ENCODE measurements around the gene LTO1. TPM values are rescaled to one million over a fixed set of nuclear protein-coding genes. Genes with fewer than 3 reads are reported as not detected.

Gene LTO1
- total RNA-seq, 1 experiment from 2014 or later: 25.3 TPM

- peaks cover 3% of the 10 kb centered on the region for H3K79me1 ChIP-seq (ENCODE audit: insufficient read depth, low read depth, low read length, poor library complexity, severe bottlenecking)
- peak overlapping the region; percentile 42 for H3K9ac ChIP-seq (ENCODE audit: extremely low read depth, insufficient read length, low read length)
- peak overlapping the region; percentile 79; the same call in 1 of the 2 replicates for H3K14ac ChIP-seq (ENCODE audit: insufficient read depth, low read length)
- TF ChIP-seq CTCF (conservative IDR thresholded peaks at IDR 0.05): no peak
- no peak overlapping the region for H3T11ph ChIP-seq (ENCODE audit: low read length)
- H4K20me1 ChIP-seq (ENCODE audit: control insufficient read depth, insufficient read depth, insufficient read length): no peaks in the 10 kb centered on the region
- peak overlapping the region; percentile 93 for H3K18ac ChIP-seq (ENCODE audit: insufficient read length, low read depth, low read length)
- no CpG with 5 or more reads among the region's 9 CpGs for WGBS (ENCODE audit: extremely low coverage, insufficient read length, low lambda C conversion rate)
- peaks cover 27 to 30% of the 10 kb centered on the region in 2 experiments for H3K4me1 Mint-ChIP-seq
- H4K91ac ChIP-seq (ENCODE audit: insufficient read length, low read depth, low read length): no peak overlapping the region
- no peak overlapping the region for H3K4ac ChIP-seq (ENCODE audit: low read depth, low read length)
- H2BK15ac ChIP-seq (ENCODE audit: low read depth, low read length): no peak overlapping the region
- H2BK120ac ChIP-seq (ENCODE audit: low read depth, low read length, poor library complexity, severe bottlenecking): no peak overlapping the region
- H3K27me3 Mint-ChIP-seq (ENCODE audit: low read depth): peaks cover 22% of the 10 kb centered on the region
- peak overlapping the region; percentile 84 for H3K4me2 ChIP-seq (ENCODE audit: insufficient read depth, insufficient read length, low read length)
- H3K9me3 Mint-ChIP-seq: no peaks in the 10 kb centered on the region
- H3K23ac ChIP-seq (ENCODE audit: insufficient read length, low read depth, low read length): no peak overlapping the region
- H3K4me1 ChIP-seq (ENCODE audit: insufficient read depth, low read length): no peaks in the 10 kb centered on the region
- peak overlapping the region in 2 of 3 experiments; percentile 89 to 91; a peak in 3 of 7 replicates for H3K27ac Mint-ChIP-seq
- no peak overlapping the region for H4K5ac ChIP-seq (ENCODE audit: insufficient read length, low read depth, low read length)
- no peak overlapping the region for H2AFZ ChIP-seq (ENCODE audit: low read length)
- H3K56ac ChIP-seq (ENCODE audit: insufficient read length, low read depth, low read length): no peak overlapping the region
- peaks cover 4 to 16% (median 11%) of the 10 kb centered on the region in 3 experiments; a peak in 6 of 7 replicates for H3K36me3 Mint-ChIP-seq (ENCODE audit: insufficient read depth in 1 of 3, low read depth in 3 of 3)
- peaks cover 21% of the 10 kb centered on the region for H3K23me2 ChIP-seq (ENCODE audit: insufficient read length, low read depth, low read length, poor library complexity, severe bottlenecking)
- DNase-seq: no peak
- no peak overlapping the region for H4K8ac ChIP-seq (replicated peaks; ENCODE audit: insufficient read length, low read depth, low read length)
- H3K9me3 ChIP-seq (ENCODE audit: control insufficient read depth, low read depth, low read length): no peaks in the 10 kb centered on the region
- H3K79me2 ChIP-seq (ENCODE audit: insufficient read depth, low read length): no peaks in the 10 kb centered on the region
- no peak overlapping the region for H3K27ac ChIP-seq (ENCODE audit: insufficient read length, low read depth, low read length)
- H2BK12ac ChIP-seq (ENCODE audit: insufficient read length, low read depth, low read length): no peak overlapping the region
- H2AK5ac ChIP-seq (ENCODE audit: insufficient read length, low read length): no peak overlapping the region
- peak overlapping the region; percentile 70 to 94 for H3K4me3 Mint-ChIP-seq
- no peak overlapping the region for H2BK20ac ChIP-seq (ENCODE audit: low read depth, low read length, poor library complexity, severe bottlenecking)
- no peak overlapping the region for H2BK5ac ChIP-seq (ENCODE audit: insufficient read length, low read length)
- peaks cover 3% of the 10 kb centered on the region; the same call in 1 of the 2 replicates for H3K27me3 ChIP-seq (ENCODE audit: insufficient read depth, low read length)
These were observed 35.3 kb downstream of the LTO1 start for GRCh38 chr11:69639831-69640230.
